ENCODE measurements around the gene SF3B5. TPM values are rescaled to one million over a fixed set of nuclear protein-coding genes. Genes with fewer than 3 reads are reported as not detected.
A peak's percentile ranks its signal among the peaks of the same experiment; 100 is the strongest.
"Not testable (repeated sequence)": the region's sequence is repeated elsewhere in the genome, so short reads cannot be mapped to it uniquely, and the experiment has no call there.

Gene SF3B5
- total RNA-seq, 1 donor from 2014 or later: 112 TPM

GRCh38 chr6:144133225-144133821 lies 38.0 kb upstream of the SF3B5 start:
- no peaks in the 10 kb centered on the region for H3K9me3 ChIP-seq
- no peaks in the 10 kb centered on the region for H3K27me3 ChIP-seq (ENCODE audit: low read depth)
- no peak for TF ChIP-seq CTCF (IDR thresholded peaks at IDR 0.05)
- no peak for DNase-seq
- ATAC-seq: peak in 1 of 2 donors; percentile 67
- intact Hi-C loops (cut with DNase I): no loop called here
- no peaks in the 10 kb centered on the region for H3K36me3 ChIP-seq
- H3K4me3 ChIP-seq: no peak overlapping the region
- H3K27ac ChIP-seq: no peak overlapping the region
- H3K4me1 ChIP-seq: no peaks in the 10 kb centered on the region

GRCh38 chr6:144132167-144132690 lies 36.9 kb upstream of the SF3B5 start:
- intact Hi-C loops (cut with DNase I); H3K27ac ChIP-seq; ATAC-seq; H3K4me3 ChIP-seq; H3K27me3 ChIP-seq (ENCODE audit: low read depth); H3K36me3 ChIP-seq; DNase-seq; H3K9me3 ChIP-seq; H3K4me1 ChIP-seq: not testable (repeated sequence)

- TF ChIP-seq CTCF (IDR thresholded peaks at IDR 0.05): no peak
- intact Hi-C loops (cut with DNase I): no loop called here
- DNase-seq (no peak), ATAC-seq (no peak)
- Histone ChIP-seq H3K4me3 (no peak overlapping the region), H3K4me1 (no peaks in the 10 kb centered on the region), H3K9me3 (no peaks in the 10 kb centered on the region), H3K36me3 (no peaks in the 10 kb centered on the region), H3K27ac (no peak overlapping the region), H3K27me3 (ENCODE audit: low read depth) (no peaks in the 10 kb centered on the region)
Measured at GRCh38 chr6:144131248-144131709, 35.9 kb upstream of the SF3B5 start.

- DNase-seq: no peak
- no peak for TF ChIP-seq CTCF (IDR thresholded peaks at IDR 0.05)
- H3K27ac ChIP-seq: no peak overlapping the region
- no peaks in the 10 kb centered on the region for H3K36me3 ChIP-seq
- no peaks in the 10 kb centered on the region for H3K4me1 ChIP-seq
- ATAC-seq: no peak
- no peak overlapping the region for H3K4me3 ChIP-seq
- H3K9me3 ChIP-seq: no peaks in the 10 kb centered on the region
- H3K27me3 ChIP-seq (ENCODE audit: low read depth): no peaks in the 10 kb centered on the region
- intact Hi-C loops (cut with DNase I): no loop called here
Measured at GRCh38 chr6:144129469-144129868, 34.1 kb upstream of the SF3B5 start.

- no peak for ATAC-seq
- TF ChIP-seq CTCF (IDR thresholded peaks at IDR 0.05): no peak
Measured at GRCh38 chr6:144127097-144127496, 31.7 kb upstream of the SF3B5 start.

GRCh38 chr6:144123836-144124235 lies 28.5 kb upstream of the SF3B5 start:
- Histone ChIP-seq H3K4me3 (no peak overlapping the region), H3K9me3 (no peaks in the 10 kb centered on the region), H3K27me3 (ENCODE audit: low read depth) (no peaks in the 10 kb centered on the region), H3K27ac (no peak overlapping the region), H3K36me3 (no peaks in the 10 kb centered on the region), H3K4me1 (no peaks in the 10 kb centered on the region)
- DNase-seq (no peak), ATAC-seq (no peak)
- intact Hi-C loops (cut with DNase I): no loop called here
- TF ChIP-seq CTCF (IDR thresholded peaks at IDR 0.05): no peak

More at GRCh38 chr6:144127097-144127496, 31.7 kb upstream of the SF3B5 start:
- no peaks in the 10 kb centered on the region for H3K27me3 ChIP-seq (ENCODE audit: low read depth)
- H3K4me3 ChIP-seq: no peak overlapping the region
- DNase-seq: no peak
- intact Hi-C loops (cut with DNase I): no loop called here
- no peaks in the 10 kb centered on the region for H3K9me3 ChIP-seq
- H3K36me3 ChIP-seq: no peaks in the 10 kb centered on the region
- H3K27ac ChIP-seq: no peak overlapping the region
- H3K4me1 ChIP-seq: no peaks in the 10 kb centered on the region
